GM10266 (cell line): ENCODE results near the gene MRPL1.

Experiments
- DNase-seq: peaks from one replicate; pipeline ENCODE4 v3.0.0; 2012; ENCODE audit errors: extremely low spot score
- TF ChIP-seq, protein P1 (sequence below): IDR thresholded peaks from 2 replicates; pipeline ENCODE4 v1.5.1; 2012; ENCODE audit warnings: mild to moderate bottlenecking, low read depth; ENCODE audit not compliant: control insufficient read depth, insufficient read depth; ENCODE audit errors: missing control alignments

MRPL1 gene

DNA sequence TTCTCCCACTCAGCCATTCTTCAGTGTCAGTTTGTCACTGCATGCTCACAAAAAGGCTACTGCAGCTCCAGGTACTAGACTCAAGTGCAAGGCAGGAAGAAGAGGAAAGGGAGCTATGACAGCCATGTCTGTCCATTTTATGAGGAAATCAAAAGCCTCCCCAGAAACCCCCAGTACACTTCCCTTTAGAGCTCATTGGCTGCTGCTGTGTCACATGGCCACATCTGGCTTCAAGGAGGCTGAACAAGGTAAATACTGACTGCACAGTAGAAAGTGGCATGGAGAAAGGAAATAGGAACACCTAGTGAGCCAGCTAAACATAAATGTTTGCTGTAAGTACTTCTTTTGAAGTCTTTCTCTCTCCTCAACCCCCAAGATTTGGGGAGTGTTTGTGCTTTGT lies 127.3 kb downstream of the MRPL1 start:
- DNase-seq: no peak
- TF ChIP-seq, protein P1, sequence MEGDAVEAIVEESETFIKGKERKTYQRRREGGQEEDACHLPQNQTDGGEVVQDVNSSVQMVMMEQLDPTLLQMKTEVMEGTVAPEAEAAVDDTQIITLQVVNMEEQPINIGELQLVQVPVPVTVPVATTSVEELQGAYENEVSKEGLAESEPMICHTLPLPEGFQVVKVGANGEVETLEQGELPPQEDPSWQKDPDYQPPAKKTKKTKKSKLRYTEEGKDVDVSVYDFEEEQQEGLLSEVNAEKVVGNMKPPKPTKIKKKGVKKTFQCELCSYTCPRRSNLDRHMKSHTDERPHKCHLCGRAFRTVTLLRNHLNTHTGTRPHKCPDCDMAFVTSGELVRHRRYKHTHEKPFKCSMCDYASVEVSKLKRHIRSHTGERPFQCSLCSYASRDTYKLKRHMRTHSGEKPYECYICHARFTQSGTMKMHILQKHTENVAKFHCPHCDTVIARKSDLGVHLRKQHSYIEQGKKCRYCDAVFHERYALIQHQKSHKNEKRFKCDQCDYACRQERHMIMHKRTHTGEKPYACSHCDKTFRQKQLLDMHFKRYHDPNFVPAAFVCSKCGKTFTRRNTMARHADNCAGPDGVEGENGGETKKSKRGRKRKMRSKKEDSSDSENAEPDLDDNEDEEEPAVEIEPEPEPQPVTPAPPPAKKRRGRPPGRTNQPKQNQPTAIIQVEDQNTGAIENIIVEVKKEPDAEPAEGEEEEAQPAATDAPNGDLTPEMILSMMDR: no peak

DNA sequence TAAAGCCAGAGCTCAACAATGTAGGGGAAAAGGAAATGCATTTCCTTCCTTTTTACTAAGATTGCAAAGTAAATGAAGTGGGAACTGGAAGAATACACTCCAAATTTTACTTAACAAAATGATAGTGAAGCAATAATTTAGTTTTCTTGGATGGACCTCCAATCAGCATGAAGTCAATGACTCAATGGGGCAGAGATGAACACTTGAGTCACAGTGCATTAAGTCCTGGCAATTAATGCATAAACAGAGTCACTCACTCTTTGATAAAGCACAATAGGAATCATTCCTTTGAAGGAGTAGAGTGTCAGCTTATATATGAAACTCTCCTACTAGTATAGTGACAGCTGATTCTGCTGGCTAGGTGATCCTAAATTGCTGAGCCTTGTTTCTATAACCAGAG lies 127.8 kb downstream of the MRPL1 start:
- DNase-seq: no peak
- TF ChIP-seq, protein P1: no peak

DNA sequence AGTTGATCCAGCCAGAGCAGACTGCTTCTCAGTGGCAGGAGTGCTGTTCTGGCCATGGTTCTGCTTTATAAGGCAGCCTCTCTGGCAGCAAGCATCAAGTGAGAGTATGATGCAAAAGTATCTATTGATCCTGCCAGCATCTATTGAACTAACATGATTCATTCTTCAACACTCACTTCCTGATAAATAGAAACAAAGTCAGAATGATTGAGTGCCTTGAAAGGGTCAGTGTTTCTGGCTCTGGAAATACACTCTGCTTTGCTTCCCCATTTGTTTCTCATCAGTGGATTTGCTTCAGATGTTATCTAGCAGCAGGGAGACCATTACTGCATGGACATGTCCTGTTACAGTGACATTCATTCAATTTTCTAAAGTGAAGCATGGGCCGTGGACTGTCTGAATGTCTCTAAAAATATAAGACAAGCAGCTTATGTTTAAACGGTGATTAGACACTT lies 128.3 kb downstream of the MRPL1 start:
- TF ChIP-seq, protein P1: no peak
- no peak for DNase-seq

DNA sequence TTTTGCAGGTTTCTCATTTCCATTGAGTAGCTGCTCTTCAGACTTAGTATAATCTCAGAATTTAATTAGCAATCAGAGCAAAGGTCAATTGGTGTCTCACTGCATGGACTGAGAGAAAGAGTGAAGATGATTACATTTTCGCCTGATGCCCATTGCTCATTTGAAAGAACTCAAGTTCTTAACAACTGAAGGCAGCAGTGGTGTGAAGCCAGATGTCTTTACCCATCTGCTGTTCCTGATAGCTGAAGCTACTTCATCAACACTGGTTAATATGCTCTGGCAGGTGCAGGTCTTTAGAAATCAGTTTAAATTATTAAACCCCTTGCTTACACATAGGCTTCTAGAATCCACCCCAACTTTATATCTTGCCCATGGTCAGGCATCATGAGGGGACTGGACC lies 130.0 kb downstream of the MRPL1 start:
- DNase-seq: no peak
- TF ChIP-seq, protein P1: no peak

DNA sequence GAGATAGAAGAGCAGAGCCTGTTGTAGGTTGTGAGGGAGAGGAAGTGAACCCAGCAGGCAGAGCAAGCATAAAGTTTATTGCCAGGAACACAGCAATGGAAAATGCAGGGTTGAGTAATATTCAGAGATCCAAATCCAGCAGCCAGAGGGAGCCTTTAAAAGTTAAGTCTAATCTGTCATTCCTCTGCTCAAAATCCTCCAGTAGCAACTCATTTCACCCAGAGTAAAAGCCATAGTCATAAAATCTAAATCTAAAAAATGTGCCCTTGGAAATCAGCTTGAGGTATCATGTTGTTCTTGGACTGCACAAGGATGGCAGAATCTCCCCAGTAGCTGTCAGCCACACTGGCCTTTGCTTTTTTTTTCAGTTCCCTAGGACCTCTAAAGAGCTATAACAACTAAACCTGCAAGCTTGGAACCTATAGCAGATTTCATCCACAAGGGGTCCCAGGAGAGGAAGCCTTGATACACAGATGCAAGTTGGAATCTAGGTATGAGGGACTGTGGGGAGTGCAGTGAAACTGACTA lies 131.6 kb downstream of the MRPL1 start:
- DNase-seq: peak; percentile 25
- TF ChIP-seq, protein P1: no peak

DNA sequence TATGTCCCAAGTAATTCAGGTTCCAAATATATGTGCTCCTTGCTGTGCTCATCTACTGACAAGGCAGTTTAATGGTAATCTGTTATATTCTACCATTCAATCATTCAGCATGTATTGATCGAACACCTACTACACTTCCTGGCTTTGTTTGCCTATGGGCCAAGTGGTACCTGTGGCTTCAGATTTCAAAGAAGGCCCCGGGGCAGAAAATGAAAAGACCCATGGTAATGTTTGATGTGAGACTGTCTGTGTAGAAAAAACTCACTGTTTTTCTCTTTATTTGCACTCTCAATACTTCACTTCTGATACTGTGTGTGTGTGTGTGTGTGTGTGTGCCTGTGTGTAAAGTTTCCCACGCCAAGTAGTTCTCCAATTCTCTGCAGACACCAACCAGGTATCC lies 133.4 kb downstream of the MRPL1 start:
- DNase-seq: no peak
- TF ChIP-seq, protein P1: no peak

DNA sequence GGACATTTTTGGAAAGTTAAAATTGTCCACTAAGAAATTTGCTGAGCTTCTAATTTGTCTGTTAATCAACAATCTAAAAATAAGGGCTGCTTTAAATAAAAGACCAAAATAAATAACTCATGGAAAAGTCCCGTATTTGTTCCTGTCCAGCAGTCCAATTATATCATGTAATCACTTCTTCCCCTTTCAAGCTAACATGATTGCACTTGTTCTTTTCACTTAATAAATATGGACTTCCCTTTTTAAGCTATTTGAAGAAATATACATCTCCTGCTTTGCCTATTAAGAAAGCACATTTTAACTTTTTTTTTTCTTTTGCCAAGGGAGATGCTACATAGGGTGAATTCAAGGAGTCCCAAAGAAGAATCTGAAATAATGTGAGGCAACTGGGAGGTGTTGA lies 138.9 kb downstream of the MRPL1 start:
- TF ChIP-seq, protein P1: no peak

More for the DNA sequence above, 138.9 kb downstream of the MRPL1 start:
- no peak for DNase-seq
